ENCODE data around the gene TNK1. TPM values are rescaled to one million over a fixed set of nuclear protein-coding genes. Genes with fewer than 3 reads are reported as not detected.

Gene TNK1
- total RNA-seq, 2 donors from 2014 or later: 11.0 to 11.7 TPM

GRCh38 chr17:7348478-7349242 is 32.2 kb upstream of the TNK1 start:
- no peak overlapping the region for H3K9ac ChIP-seq (ENCODE audit: extremely low read depth, low read length, poor library complexity, severe bottlenecking)
- peaks cover 10% of the 10 kb centered on the region for H3K27me3 Mint-ChIP-seq (ENCODE audit: insufficient read depth)
- DNase-seq: peak; percentile 54
- no peaks in the 10 kb centered on the region for H3K36me3 Mint-ChIP-seq (ENCODE audit: low read depth)
- H3K4me1 Mint-ChIP-seq: peaks cover 15% of the 10 kb centered on the region
- H3K4me3 ChIP-seq (ENCODE audit: low read length): no peak overlapping the region
- no peaks in the 10 kb centered on the region for H3K27me3 ChIP-seq (ENCODE audit: control insufficient read depth, insufficient read depth, low read length, poor library complexity, severe bottlenecking)
- TF ChIP-seq, protein P1, sequence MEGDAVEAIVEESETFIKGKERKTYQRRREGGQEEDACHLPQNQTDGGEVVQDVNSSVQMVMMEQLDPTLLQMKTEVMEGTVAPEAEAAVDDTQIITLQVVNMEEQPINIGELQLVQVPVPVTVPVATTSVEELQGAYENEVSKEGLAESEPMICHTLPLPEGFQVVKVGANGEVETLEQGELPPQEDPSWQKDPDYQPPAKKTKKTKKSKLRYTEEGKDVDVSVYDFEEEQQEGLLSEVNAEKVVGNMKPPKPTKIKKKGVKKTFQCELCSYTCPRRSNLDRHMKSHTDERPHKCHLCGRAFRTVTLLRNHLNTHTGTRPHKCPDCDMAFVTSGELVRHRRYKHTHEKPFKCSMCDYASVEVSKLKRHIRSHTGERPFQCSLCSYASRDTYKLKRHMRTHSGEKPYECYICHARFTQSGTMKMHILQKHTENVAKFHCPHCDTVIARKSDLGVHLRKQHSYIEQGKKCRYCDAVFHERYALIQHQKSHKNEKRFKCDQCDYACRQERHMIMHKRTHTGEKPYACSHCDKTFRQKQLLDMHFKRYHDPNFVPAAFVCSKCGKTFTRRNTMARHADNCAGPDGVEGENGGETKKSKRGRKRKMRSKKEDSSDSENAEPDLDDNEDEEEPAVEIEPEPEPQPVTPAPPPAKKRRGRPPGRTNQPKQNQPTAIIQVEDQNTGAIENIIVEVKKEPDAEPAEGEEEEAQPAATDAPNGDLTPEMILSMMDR (conservative IDR thresholded peaks at IDR 0.05): no peak
- peaks cover 5% of the 10 kb centered on the region for H3K4me1 ChIP-seq (ENCODE audit: control insufficient read depth, insufficient read depth, low read length)
- H3K9me3 ChIP-seq (ENCODE audit: control insufficient read depth, low read length): no peaks in the 10 kb centered on the region
- H3K9me3 Mint-ChIP-seq: no peaks in the 10 kb centered on the region
- 94 to 99% methylated on average over 15 to 19 of the region's 19 CpGs for WGBS, 2 experiments (ENCODE audit: insufficient coverage in 1 of 2, insufficient read length in 1 of 2)
- peak overlapping the region; percentile 91 for H3K27ac Mint-ChIP-seq
- H3K4me3 Mint-ChIP-seq: no peak overlapping the region
- H3K36me3 ChIP-seq (ENCODE audit: control insufficient read depth, insufficient read depth, low read length): no peaks in the 10 kb centered on the region
- no peak overlapping the region for H3K27ac ChIP-seq (ENCODE audit: low read depth, low read length)

DNA sequence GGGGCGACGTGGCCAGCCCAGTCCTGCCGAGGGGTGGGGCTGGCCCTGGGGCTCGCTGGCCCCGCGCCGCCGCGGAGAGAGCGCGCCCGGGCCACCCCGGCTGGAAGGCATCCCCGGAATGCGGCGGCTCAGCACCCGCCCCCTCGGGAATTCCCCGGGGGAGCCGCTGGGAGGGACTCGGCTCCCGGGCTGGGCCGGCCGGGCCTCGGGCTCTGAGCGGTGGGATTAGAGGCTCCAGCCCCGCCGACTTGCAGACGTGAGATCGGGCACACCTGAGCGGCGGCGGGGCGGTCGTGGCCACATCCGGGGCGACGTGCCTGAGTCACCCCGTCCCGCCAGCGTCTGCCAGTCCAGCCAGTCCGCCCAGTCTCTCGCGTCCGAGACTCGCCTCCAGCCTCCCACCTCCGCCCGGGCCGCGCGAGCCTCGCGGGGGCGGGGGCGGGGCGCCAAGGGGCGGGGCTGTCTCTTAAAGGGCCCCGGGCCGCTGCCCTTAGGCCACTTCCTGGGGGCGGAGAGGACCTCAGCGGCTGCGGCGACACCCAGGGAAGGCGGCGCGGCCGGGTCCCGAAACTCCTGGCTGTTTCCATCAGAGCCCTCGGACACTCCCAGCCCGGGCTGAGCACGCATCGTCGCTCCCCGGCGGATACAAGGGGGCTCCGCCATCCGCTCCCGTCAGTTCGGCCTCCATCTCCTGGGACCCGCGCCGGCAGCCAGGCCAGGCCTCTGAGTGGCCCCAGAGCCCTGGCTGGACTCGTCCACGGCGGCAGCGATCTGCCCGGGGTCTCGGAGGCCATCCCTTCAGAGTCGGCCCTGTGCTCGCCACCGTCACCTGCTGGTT is 29.0 kb upstream of the TNK1 start, which contains the start of gene KCTD11:
TSS of gene KCTD11 (plus strand) at position 498 of the 838 bp plus-strand sequence.
- TF ChIP-seq, protein P1 (conservative IDR thresholded peaks at IDR 0.05): no peak
- H3K9me3 ChIP-seq (ENCODE audit: control insufficient read depth, low read length): no peaks in the 10 kb centered on the region
- Mint-ChIP-seq H3K9me3 (no peaks in the 10 kb centered on the region), H3K36me3 (ENCODE audit: low read depth) (no peaks in the 10 kb centered on the region), H3K4me1 (peaks cover 15% of the 10 kb centered on the region), H3K4me3 (peak within 1 kb of the TSS; percentile 73), H3K27ac (peak within 1 kb of the TSS; percentile 90), H3K27me3 (ENCODE audit: insufficient read depth) (peaks cover 23% of the 10 kb centered on the region)
- peaks cover 5% of the 10 kb centered on the region for H3K4me1 ChIP-seq (ENCODE audit: control insufficient read depth, insufficient read depth, low read length)
- H3K9ac ChIP-seq (ENCODE audit: extremely low read depth, low read length, poor library complexity, severe bottlenecking): peak within 1 kb of the TSS; percentile 91
- DNase-seq: peak; percentile 97
- H3K4me3 ChIP-seq (ENCODE audit: low read length): peak within 1 kb of the TSS; percentile 82
- peak within 1 kb of the TSS; percentile 90 for H3K27ac ChIP-seq (ENCODE audit: low read depth, low read length)
- H3K36me3 ChIP-seq (ENCODE audit: control insufficient read depth, insufficient read depth, low read length): no peaks in the 10 kb centered on the region
- WGBS, 2 experiments (ENCODE audit: insufficient coverage in 1 of 2, insufficient read length in 1 of 2): 0% methylated on average over 35 to 91 of the region's 91 CpGs
- no peaks in the 10 kb centered on the region for H3K27me3 ChIP-seq (ENCODE audit: control insufficient read depth, insufficient read depth, low read length, poor library complexity, severe bottlenecking)

GRCh38 chr17:7352503-7352889 is 28.4 kb upstream of the TNK1 start:
- H3K4me3 Mint-ChIP-seq: peak overlapping the region; percentile 73
- peaks cover 15% of the 10 kb centered on the region for H3K4me1 Mint-ChIP-seq
- no peaks in the 10 kb centered on the region for H3K36me3 Mint-ChIP-seq (ENCODE audit: low read depth)
- peaks cover 24% of the 10 kb centered on the region for H3K27me3 Mint-ChIP-seq (ENCODE audit: insufficient read depth)
- H3K27me3 ChIP-seq (ENCODE audit: control insufficient read depth, insufficient read depth, low read length, poor library complexity, severe bottlenecking): no peaks in the 10 kb centered on the region
- TF ChIP-seq, protein P1 (conservative IDR thresholded peaks at IDR 0.05): peak; percentile 78
- H3K27ac ChIP-seq (ENCODE audit: low read depth, low read length): peak overlapping the region; percentile 90
- H3K9me3 ChIP-seq (ENCODE audit: control insufficient read depth, low read length): no peaks in the 10 kb centered on the region
- no peaks in the 10 kb centered on the region for H3K36me3 ChIP-seq (ENCODE audit: control insufficient read depth, insufficient read depth, low read length)
- peak overlapping the region; percentile 75 for H3K27ac Mint-ChIP-seq
- peak overlapping the region; percentile 82 for H3K4me3 ChIP-seq (ENCODE audit: low read length)
- no peak for DNase-seq
- 54 to 59% methylated on average over 3 to 10 of the region's 10 CpGs for WGBS, 2 experiments (ENCODE audit: insufficient coverage in 1 of 2, insufficient read length in 1 of 2)
- H3K4me1 ChIP-seq (ENCODE audit: control insufficient read depth, insufficient read depth, low read length): peaks cover 5% of the 10 kb centered on the region
- no peaks in the 10 kb centered on the region for H3K9me3 Mint-ChIP-seq
- H3K9ac ChIP-seq (ENCODE audit: extremely low read depth, low read length, poor library complexity, severe bottlenecking): peak overlapping the region; percentile 91

Measured in endodermal cell (in vitro differentiated cells).